NB4 (cell line): ENCODE measurements around the gene ADGRL3.

ENCODE experiments used
- DNase-seq: peaks from one replicate; pipeline ENCODE4 v3.0.0; 2010; ENCODE audit warnings: low read depth
- H3K4me3 ChIP-seq: one replicate; pipeline ENCODE4 v1.5.1; 2011; ENCODE audit warnings: mild to moderate bottlenecking, low read depth, low read length, moderate library complexity
- MYC ChIP-seq: IDR thresholded peaks from 2 replicates; pipeline ENCODE4 v1.6.1; 2011; ENCODE audit warnings: low read depth, low read length
- POLR2A ChIP-seq: IDR thresholded peaks from 2 replicates; pipeline ENCODE4 v1.6.1; 2011; ENCODE audit warnings: mild to moderate bottlenecking; ENCODE audit not compliant: insufficient read length; ENCODE audit errors: extremely low read depth
- TF ChIP-seq, protein P1 (sequence below): IDR thresholded peaks from one replicate; pipeline ENCODE4 v1.5.1; 2012; ENCODE audit warnings: low read depth, low read length
- TF ChIP-seq, protein P2 (sequence below): IDR thresholded peaks from 2 replicates; pipeline ENCODE4 v1.6.1; 2011; ENCODE audit warnings: low read depth, low read length

The ADGRL3 gene

DNA sequence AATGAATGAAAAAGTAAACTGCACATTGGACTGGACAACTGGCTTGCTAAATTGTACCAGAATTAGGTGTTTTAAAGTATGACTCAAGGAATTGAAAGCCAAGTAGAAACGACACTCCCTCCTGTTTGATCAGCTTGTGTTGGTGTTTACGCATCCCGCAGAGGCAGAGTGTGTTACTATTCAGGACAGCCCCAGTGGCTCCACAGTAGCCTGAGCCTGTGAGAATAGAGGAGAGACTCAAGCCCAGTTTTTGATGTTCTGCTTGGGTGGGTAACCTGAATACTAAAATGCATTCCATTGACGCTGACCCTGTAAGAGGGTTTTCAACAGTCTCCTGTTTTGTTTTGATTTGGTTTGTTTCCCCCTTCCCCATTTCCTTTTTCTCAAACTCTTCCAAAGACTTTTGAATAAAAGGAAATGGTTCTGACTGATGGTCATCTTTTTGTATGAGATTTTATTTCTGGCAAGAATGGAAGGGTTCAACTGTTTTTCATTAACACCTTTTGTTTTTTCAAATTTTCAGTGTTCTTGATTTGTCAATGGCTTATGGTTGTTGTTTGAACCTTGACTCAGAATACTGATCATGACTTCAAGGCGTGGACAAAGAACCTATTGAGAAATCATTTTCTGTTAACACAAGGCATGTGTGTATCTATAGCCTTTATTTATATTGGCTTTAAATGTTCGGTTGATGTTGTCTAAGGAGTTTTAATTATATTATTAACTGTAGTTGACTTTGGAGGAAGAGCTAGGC, 10.2 kb downstream of the ADGRL3 start:
- DNase-seq, result no peak
- no peak for TF ChIP-seq MYC
- no peak for TF ChIP-seq POLR2A
- TF ChIP-seq, protein P1, sequence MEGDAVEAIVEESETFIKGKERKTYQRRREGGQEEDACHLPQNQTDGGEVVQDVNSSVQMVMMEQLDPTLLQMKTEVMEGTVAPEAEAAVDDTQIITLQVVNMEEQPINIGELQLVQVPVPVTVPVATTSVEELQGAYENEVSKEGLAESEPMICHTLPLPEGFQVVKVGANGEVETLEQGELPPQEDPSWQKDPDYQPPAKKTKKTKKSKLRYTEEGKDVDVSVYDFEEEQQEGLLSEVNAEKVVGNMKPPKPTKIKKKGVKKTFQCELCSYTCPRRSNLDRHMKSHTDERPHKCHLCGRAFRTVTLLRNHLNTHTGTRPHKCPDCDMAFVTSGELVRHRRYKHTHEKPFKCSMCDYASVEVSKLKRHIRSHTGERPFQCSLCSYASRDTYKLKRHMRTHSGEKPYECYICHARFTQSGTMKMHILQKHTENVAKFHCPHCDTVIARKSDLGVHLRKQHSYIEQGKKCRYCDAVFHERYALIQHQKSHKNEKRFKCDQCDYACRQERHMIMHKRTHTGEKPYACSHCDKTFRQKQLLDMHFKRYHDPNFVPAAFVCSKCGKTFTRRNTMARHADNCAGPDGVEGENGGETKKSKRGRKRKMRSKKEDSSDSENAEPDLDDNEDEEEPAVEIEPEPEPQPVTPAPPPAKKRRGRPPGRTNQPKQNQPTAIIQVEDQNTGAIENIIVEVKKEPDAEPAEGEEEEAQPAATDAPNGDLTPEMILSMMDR, result no peak
- TF ChIP-seq, protein P2, sequence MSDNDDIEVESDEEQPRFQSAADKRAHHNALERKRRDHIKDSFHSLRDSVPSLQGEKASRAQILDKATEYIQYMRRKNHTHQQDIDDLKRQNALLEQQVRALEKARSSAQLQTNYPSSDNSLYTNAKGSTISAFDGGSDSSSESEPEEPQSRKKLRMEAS, result no peak
- no peak overlapping the region for H3K4me3 ChIP-seq

- DNase-seq, result no peak
- TF ChIP-seq, protein P2, result no peak
- TF ChIP-seq, protein P1, result no peak
- TF ChIP-seq POLR2A (no peak), MYC (no peak)
- no peak overlapping the region for H3K4me3 ChIP-seq
These were observed 11.7 kb downstream of the ADGRL3 start for GRCh38 chr4:61211781-61212180.

DNA sequence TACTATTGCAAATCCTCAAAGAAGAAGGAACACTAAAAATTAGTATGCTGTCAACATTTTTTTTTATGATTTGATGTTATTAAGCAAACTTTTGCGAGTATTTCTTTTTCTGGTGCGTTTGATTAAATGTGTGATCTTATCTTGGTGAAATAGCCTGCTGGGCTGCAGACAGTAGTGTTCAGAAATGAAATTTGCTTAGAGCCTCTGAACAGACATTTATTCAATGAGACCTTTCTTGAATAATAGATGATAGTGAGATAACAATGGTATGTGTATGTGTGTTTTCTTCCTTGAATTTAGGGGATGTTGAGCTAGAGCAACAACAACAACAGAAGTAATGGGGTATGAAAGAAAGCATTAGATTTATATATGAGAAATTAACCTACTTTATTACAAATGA, 12.7 kb downstream of the ADGRL3 start:
- no peak for DNase-seq
- TF ChIP-seq, protein P1, result no peak
- no peak for TF ChIP-seq POLR2A
- no peak for TF ChIP-seq MYC
- TF ChIP-seq, protein P2, result no peak
- H3K4me3 ChIP-seq, result no peak overlapping the region

- no peak for TF ChIP-seq MYC
- no peak for TF ChIP-seq POLR2A
- TF ChIP-seq, protein P1, result no peak
- TF ChIP-seq, protein P2, result no peak
- no peak overlapping the region for H3K4me3 ChIP-seq
- DNase-seq, result no peak
These were observed 14.6 kb downstream of the ADGRL3 start for GRCh38 chr4:61214680-61215079.

DNA sequence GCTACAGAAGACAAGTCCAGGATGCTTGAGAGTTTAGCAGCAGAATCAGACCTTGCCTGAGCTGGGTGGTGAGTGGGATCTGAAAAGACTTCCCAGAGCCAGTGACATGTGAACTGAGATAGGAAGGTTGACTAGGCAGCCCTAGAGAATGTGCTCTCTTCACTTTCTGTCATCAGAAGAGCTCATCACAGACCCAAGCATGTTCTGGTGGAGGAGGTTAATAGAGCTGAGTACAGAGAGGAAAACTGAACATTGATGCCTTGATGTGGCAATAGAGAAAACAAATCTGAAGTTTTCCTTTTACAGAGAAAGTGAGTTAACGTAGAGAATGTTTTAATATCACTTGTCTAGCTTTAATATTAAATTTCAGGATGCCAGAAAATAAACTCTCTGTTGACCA, 17.1 kb downstream of the ADGRL3 start:
- H3K4me3 ChIP-seq, result no peak overlapping the region
- DNase-seq, result no peak
- TF ChIP-seq POLR2A (no peak), MYC (no peak)
- TF ChIP-seq, protein P2, result no peak
- TF ChIP-seq, protein P1, result no peak

DNA sequence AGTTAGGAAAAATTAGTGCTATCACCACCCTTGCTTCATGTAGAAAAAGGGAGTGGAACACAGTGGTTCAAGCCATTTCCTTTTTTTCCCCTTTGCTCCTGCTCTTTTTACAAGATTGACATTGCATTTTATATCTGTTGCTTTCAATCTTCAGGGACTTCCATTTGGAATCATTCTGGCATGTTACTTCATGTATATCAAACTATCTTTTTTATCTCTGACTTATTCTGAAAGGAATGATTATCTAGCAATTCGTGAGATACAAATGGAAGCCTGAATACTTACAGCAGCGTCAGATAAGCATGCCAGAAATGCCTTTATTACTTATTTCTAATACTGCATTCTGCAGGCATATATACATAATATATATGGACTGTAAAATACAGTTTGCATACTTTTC, 20.4 kb downstream of the ADGRL3 start:
- DNase-seq, result no peak
- TF ChIP-seq POLR2A (no peak), MYC (no peak)
- TF ChIP-seq, protein P2, result no peak
- TF ChIP-seq, protein P1, result no peak
- no peak overlapping the region for H3K4me3 ChIP-seq
